HG03354 (cell line): ENCODE results near the gene AP1M2.
"Not testable (repeated sequence)": the region's sequence is repeated elsewhere in the genome, so short reads cannot be mapped to it uniquely, and the experiment has no call there.

ENCODE experiments used
- ATAC-seq: cut with Tn5 transposase; IDR thresholded peaks from one replicate; pipeline ENCODE4 v1.9.1; 2021; ENCODE audit warnings: mild to moderate bottlenecking; ENCODE audit not compliant: unreplicated experiment, poor library complexity, severe bottlenecking

The AP1M2 gene

DNA sequence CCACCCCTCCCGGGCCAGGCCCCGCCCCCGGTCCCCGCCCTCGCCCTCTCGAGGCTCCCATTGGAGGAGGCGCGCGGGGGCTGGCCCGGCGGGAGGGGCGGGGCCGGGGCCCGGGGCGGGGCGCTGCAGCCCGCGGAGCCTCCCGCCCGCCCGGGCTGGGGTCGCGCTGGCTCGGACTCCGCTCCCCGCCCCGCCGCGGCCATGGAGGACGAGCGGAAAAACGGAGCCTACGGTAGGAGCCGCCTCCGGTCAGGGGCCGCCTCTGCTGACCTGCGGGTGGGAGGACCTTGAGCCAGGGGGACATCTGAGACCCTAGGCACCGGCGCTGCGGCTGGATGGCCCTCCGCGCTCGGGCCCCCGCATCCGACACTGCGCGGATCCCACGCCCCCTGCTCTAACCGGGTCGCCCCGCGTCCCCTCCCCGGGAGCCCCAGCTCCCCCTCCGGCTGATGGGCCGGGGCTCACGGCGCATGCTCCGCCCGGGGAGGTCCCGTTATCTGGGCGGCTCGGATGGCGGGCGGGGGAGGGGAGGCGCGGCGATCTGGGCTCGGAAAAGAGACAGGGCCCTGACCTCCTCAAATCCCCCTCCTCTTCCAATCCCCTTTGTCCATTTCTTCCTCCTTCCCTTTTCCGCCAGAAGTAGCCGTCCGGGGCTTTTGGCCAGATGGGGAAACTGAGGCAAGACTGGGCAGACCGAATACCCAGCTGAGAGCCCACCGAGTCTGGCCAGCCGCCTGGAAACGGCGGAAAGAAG is 15.4 kb upstream of the AP1M2 start:
- peak; percentile 54 for ATAC-seq

DNA sequence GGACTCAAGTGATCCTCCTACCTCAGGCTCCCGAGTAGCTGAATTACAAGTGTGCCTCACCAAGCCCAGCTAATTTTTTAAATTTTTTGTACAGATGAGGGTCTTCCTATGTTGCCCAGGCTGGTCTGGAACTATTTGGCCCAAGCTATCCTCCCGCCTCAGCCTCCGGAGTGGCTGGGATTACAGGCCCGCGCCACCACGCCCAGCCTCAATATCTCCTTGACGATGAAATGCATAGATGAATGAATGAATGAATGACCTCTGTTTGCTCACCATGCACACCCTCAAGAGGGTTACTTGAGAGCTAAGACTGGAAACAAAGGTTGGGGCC is 14.9 kb upstream of the AP1M2 start:
- ATAC-seq: no peak

DNA sequence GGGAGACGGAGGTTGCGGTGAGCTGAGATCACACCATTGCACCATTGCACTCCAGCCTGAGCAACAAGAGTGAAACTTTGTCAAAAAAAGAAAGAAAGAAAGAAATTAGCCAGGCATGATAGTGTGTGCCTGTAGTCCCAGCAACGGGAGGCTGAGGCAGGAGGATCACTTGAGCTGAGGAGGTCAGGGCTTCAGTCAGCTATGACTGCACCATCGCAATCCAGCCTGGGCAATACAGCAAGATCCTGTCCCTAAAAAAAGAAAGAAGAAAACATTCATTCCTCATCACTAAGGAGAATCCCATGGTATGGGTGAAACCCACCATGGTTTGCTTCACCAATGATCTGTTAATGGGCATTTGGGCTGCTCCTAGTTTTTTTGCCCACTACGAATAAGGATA is 13.0 kb upstream of the AP1M2 start:
- no peak for ATAC-seq

DNA sequence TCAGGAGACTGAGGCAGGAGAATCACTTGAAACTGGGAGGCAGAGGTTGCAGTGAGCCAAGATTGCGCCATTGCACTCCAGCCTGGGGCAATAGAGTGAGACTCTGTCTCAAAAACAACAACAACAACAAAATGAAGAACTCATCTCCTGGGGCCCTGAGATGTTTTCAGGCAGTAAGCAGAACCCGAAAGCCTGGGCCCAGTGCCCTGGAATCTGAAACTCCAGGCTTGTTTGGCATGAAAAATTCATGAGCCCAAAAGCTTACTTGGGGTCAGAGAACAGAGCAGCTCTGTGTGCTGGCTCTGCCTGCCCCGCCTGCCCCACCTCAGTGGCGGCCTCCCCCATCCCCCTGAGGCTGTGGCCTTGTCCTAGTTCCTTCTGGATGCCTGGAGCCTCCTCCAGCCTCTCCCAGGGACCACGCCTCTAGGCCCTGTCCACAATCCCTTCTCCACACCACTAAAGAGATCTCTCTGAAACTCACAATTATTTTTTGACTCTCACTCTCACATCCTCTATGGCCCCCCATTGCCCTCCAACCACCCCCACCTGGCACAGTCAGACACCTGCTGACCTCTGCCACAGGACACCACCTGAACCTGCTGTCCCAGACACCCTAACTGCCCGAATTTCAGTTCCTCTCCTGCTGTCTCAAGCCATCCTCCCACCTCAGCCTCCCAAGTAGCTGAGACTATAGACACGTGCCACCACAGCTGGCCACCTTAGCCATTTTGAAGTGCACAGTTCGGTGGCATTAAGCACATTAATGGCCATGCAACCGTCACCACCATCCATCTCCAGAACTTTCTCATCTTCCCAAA is 6.9 kb upstream of the AP1M2 start:
- ATAC-seq: peak; percentile 56

DNA sequence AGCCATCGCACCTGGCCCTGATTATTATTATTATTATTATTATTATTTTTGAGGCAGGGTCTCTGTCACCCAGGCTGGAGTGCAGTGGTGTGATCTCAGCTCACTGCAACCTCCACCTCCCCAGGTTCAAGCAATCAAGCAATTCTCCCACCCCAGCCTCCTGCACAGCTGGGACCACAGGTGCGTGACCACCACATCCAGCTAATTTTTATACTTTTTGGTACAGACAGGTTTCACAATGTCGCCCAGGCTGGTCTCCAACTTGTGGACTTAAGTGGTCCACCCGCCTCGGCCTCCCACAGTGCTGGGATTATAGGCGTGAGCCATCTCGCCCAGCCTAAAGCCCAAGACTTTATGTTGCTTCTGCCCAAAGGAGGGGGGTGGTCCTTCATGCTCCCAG is 6.0 kb upstream of the AP1M2 start:
- ATAC-seq: no peak

DNA sequence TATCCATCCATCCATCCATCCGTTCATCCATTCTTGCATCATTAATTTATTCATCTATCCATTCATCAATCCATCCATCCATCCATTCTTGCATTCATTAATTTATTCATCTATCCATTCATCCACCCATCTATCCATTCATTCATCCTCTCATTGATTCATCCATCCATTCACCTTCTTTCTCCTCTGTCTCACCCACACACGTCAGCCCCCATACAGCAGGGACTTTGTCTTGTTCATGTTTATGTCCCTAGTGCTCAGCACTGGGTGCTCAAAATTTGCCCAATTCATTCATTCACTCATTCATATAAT is 683 bp upstream of the AP1M2 start:
- ATAC-seq: no peak

DNA sequence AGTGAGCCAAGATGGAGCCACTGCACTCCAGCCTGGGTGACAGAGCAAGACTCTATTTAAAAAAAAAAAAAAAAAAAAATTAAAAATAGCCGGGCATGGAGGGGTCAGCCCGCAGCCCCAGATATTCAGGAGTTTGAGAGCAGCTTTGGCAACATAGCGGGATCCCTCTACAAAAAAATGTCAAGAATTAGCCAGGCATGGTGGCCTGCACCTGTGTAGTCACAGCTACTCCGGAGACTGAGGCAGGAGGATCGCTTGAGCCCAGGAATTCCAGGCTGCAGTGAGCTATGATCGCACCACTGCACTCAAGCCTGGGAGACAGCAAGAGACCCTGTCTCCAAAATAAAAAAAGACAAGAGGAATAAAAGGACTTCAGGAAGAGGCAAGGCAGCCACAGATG is 716 bp downstream of the AP1M2 start:
- ATAC-seq: no peak

DNA sequence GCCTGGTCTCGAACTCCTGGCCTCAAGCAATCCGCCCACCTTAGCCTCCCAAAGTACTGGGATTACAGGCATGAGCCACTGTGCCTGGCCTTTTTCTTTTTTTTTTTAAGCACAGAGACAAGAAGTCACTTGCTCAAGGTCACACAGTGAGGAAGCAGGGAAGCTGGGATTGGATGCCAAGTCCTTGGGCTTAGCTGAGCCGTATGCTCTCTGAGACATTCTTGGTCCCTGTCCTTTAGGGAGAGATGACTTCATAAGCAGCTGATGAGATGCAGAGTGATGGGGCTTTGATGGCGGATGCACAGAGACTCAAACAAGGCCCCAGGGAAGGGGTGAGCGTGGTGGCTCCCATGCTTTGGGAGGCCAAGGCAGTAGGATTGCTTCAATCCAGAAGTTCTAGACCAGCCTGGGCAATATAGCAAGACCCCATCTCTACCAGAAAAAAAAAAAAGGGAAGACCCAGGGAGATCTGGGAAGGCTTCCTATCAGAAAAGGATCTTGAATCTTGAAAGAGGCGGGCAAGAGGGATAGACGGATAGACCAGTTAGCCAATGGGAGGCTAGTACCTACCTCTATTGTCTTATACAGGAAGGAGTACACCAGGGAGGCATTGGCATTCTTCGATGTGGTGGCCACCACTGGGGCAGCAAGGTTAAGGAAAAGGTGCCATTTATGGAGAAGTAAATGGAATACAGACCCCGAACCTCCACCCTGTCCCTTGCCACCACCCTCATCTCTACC is 3.9 kb downstream of the AP1M2 start:
- ATAC-seq: no peak

DNA sequence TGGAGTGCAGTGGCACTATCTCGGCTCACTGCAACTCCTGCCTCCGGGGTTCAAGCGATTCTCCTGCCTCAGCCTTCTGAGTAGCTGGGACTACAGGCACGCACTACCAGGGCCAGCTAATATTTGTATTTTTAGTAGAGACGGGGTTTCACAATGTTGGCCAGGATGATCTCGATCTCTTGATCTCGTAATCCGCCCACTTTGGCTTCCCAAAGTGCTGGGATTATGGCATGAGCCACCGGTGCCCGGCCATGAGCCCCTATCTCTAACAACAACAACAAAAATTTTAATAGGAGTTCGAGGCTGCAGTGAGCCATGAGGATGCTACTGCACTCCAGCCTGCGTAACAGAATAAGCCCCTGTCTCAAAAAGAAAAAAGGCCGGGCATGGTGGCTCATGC is 5.0 kb downstream of the AP1M2 start:
- no peak for ATAC-seq

DNA sequence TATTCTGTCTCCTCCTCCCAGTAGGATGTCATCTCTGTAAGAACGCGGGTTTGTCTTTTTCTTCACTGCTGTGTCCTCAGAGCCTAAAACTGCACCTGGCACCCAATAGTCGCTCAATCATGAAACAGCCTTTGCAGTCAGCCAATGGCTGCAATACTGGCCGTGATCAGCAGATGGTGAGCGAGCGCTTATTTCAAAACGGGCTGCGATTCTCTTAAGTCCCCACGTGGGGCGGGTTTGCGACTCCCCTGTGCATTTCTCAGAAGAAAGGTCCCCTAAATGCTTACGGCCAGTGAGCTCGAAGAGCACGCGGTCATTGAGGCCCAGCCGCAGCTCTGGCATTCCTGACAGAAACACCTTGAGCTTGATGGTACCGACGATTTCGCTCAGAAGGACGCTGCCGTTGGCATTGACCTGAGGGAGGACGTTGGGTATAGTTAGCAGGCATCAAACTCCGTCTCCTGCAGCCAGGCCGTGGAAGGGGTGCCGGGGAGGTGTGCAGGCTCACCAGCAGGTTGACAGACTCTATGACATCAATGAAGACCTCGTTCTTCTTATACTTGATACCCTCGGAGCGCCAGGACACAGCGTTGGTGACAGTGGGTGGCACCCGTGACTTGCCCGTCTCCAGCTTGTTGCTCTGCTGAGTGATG is 6.0 kb downstream of the AP1M2 start:
- peak; percentile 64 for ATAC-seq

DNA sequence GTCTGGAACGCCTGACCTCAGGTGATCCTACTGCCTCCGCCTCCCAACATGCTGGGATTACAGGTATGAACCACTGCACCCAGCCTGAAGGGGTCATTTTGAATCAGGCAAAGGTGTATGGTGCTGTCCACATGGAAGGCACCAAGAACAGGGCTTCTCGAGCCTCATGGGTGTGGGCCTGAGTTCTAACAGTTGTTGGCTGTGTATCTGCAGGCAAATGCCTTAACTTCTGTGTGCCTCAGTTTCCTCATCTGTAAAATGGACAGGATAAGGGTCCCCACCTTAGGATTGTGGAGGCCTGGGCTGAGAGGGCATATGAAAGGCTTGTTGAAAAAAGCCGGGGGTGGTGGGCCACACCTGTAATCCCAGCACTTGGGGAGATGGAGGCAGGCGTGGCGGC is 9.2 kb downstream of the AP1M2 start:
- no peak for ATAC-seq

DNA sequence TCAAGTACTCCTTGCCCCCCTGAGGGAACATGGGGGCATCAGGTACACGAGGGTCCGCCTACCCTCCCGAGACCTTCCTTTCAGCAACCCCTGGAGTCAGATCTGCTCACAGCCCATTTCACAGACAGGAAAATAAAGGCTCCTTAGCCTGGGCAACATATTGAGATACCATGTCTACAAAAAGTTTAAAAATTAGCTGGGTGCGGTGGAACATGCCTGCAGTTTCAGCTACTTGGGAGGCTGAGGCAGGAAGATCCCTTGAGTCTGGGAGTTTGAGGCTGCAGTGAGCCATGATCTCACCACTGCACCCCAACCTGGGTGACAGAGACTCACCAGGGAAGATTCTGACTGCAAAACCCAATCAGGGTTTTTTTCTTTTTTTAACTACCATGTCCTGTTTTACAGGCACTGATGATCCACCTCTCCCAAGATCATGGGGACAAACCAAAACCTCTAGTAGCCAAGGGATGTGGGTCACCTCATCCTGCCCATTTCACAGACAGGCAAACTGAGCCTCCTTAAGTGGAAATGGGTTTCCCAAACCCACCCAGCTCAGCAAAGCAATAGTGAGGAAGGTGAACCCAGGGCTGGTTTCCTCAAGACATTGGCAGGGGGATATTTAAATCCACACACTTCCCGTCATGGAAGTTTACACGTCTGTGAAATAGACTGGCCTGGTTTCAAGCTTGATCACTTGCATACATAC is 11.9 kb downstream of the AP1M2 start:
- no peak for ATAC-seq

DNA sequence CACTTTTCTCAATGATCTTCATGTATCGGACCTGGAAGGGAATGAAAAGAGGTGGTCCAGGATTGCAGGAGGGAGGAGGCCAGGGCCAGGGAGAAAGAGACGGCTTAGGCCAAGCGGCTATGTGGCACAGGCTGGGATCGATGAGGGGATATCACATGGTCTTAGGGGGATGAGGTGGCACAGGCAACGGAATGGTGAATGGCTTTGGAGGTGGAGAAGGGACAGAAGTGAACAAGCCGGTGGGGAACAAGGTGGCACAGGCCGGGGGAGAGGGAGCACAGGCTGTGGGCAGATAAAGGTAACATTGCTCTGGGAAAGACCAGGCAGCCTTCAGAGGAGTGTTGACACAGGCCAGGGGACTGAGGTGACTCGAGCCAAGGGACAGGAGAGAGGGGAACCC is 12.7 kb downstream of the AP1M2 start:
- no peak for ATAC-seq

DNA sequence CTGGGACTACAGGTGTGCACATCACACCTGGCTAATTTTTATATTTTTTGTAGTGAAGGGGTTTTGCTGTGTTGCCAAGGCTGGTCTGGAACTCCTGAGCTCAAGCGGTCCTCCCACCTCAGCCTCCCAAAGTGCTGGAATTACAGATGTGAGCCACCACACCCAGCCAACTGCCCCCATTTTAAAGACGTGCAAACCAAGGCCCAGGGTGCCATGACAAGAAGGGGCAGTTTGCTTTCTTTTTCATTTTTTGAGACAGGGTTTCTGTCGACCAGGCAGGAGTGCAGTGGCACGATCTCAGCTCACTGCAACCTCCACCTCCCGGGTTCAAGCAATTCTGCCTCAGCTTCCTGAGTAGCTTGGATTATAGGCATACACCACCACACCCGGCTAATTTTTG is 13.3 kb downstream of the AP1M2 start:
- ATAC-seq: not testable (repeated sequence)

DNA sequence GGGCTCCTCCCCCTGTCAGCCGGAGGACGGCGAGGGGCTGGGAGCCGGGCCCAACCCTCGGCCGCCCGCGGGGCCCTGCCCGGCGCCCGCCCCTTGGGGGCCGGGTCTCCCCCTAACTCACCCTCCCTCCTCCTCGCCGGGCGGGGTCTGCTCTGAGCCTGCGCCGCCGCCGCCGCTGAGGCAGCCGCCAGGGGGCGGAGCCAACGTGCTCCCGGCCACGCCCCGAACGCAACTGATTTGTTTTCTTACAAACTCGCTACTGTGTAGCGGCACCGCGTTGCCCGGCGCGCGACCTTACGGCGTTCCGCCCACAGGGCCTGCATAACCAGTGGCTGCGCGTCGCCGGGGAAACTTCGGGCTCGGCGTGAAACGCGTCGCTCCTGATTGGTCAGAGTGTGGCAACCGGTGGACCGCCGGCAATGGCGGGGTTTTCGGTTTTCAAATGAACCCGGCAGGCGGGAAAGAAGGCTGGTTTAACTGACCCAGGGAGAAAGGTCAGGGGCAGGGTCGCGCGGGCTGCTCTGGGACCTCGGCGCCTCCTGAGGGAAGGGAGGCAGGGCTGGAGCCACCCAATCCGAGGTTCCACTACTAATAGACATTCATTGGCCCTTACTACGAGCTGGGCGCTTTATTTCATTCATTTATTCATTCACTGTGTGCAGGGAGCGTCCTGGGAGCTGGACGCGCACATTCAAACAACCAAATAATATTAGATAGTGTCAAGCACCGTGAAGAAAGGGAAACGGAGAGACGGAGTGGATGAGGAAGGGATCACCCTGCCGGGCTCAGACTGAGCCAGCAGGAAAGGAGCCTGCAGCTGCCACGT is 18.1 kb downstream of the AP1M2 start, which contains the start of gene CDKN2D:
CDKN2D (minus strand) TSS at position 154 of the 826 bp plus-strand sequence. CDS start 326 bp downstream, outside the sequence.
- peak; percentile 72 for ATAC-seq

DNA sequence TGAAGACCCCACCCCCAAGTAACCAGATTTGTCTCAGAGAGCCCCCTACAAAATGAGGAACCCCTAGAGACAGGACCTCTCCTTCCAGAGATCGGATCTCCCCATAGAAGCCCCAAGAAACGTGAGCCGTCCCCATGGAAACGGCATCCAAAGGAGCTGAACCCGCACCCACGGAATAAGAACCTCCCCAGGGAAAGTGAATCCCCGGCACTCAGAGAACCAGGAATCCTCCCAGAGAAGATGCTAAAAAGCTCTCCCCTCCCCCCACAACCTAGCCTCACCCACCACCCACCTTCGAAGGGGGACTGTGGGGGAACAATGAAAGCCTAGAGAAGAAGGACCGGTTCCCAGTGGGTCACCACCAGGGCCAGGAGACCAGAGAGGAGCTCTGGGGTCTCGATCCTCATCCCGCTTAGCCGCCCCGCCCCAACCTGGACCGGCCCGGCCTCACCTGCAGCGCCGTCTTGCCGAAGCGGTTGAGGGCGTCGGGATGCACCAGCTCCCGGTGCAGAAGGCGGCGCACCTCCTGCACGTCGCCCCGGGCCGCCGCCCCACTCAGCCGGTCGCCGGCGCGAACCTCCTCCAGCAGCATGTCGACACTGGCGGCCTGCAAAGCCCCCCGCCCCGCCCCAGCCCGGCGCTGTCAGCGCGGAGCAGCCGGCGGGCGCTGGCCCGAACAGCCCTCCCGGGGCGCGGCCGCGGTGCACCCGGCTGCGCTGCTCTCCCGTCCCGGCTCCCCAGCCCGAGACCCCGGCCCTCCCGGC is 18.9 kb downstream of the AP1M2 start:
- ATAC-seq: no peak

DNA sequence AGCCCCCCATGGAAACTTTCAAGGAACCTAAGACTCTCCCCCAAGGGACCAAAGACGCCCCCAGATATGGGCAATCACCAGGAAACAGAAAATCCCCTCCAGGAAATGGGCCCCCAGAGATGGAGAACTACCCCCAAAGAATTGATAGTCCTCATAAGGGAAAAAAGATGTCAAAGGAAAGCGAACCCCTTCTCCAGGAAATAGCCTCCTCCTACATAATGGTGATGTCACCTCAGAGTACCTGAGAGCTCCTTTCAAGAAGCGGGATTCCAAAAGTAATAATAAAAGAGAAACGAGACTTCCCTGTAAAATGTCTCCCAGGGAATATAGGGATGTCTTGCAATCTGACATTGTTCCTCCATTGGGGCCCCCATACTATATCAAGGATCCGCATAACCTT is 19.5 kb downstream of the AP1M2 start:
- no peak for ATAC-seq
